Right atrium auricular region (tissue), 2 donors: ENCODE results near the gene TSPY2. TPM values are rescaled to one million over a fixed set of nuclear protein-coding genes. Genes with fewer than 3 reads are reported as not detected.
"Not testable (repeated sequence)": the region's sequence is repeated elsewhere in the genome, so short reads cannot be mapped to it uniquely, and the experiment has no call there.

Source experiments
- DNase-seq: peaks from one replicate; pipeline ENCODE4 v3.0.0-alpha.2; 2019; ENCODE audit warnings: low spot score
- H3K27ac ChIP-seq, 2 donors: fragments of 200-600 bp; sonication (generic); 1 replicate in 1 of 2; 2 replicates in 1 of 2; pipeline ENCODE4 v1.5.1; 2016 to 2019
- H3K27me3 ChIP-seq, 2 donors: fragments of 200-600 bp; sonication (generic); one replicate each; pipeline versions ENCODE4 v1.5.1 to v1.6.0; 2017 to 2019
- H3K36me3 ChIP-seq: fragments of 200-600 bp; sonication (generic); one replicate; pipeline ENCODE4 v1.5.1; 2016
- H3K4me1 ChIP-seq, 2 donors: fragments of 200-600 bp; sonication (generic); one replicate each; pipeline versions ENCODE4 v1.5.1 to v1.6.0; 2017 to 2019
- H3K4me3 ChIP-seq, 2 donors: fragments of 200-600 bp; sonication (generic); 1 replicate in 1 of 2; 2 replicates in 1 of 2; pipeline ENCODE4 v1.5.1; 2017 to 2019; ENCODE audit warnings: mild to moderate bottlenecking in 1 of 2, moderate library complexity in 1 of 2
- H3K9me3 ChIP-seq, 2 donors: fragments of 200-600 bp; sonication (generic); one replicate each; pipeline ENCODE4 v1.5.1; 2019
- total RNA-seq, 2 donors: library from RNA; depleted of rRNA; stranded (reverse); fragments of >200 nt; gene quantifications; one replicate each; pipeline ENCODE4 v1.1.0, GENCODE V29; 2016

The TSPY2 gene
- total RNA-seq = not detected

GRCh38 chrY:6245923-6246322 is at the start of gene TSPY2:
TSS of gene TSPY2 (plus strand) at chrY:6246223. CDS start at chrY:6246269, 46 bp downstream.
- H3K36me3 ChIP-seq, DNase-seq, H3K27me3 ChIP-seq: not testable (repeated sequence)

GRCh38 chrY:6209565-6209964 is 36.5 kb upstream of the TSPY2 start:
- H3K4me1 ChIP-seq, H3K27me3 ChIP-seq, H3K36me3 ChIP-seq, H3K9me3 ChIP-seq, H3K4me3 ChIP-seq, H3K27ac ChIP-seq, DNase-seq: not testable (repeated sequence)

More at GRCh38 chrY:6245923-6246322, at the start of gene TSPY2:
- H3K4me3 ChIP-seq, H3K4me1 ChIP-seq, H3K27ac ChIP-seq, H3K9me3 ChIP-seq: not testable (repeated sequence)

GRCh38 chrY:6217045-6217444 is 29.0 kb upstream of the TSPY2 start:
- H3K4me3 ChIP-seq, DNase-seq, H3K27ac ChIP-seq, H3K9me3 ChIP-seq, H3K36me3 ChIP-seq, H3K4me1 ChIP-seq, H3K27me3 ChIP-seq: not testable (repeated sequence)

GRCh38 chrY:6269839-6270238 is 23.8 kb downstream of the TSPY2 start:
- not testable (repeated sequence) for H3K27me3 ChIP-seq, H3K4me3 ChIP-seq, DNase-seq, H3K27ac ChIP-seq, H3K4me1 ChIP-seq, H3K9me3 ChIP-seq, H3K36me3 ChIP-seq
